GM06990 (cell line): ENCODE results near the gene SOD1.
"Not testable (repeated sequence)": the region's sequence is repeated elsewhere in the genome, so short reads cannot be mapped to it uniquely, and the experiment has no call there.

ENCODE experiments used
- DNase-seq: peaks from one replicate; pipeline ENCODE4 v3.0.0-alpha.2; 2011; ENCODE audit not compliant: insufficient read length; ENCODE audit errors: extremely low read depth
- H3K27me3 ChIP-seq: replicated peaks from 2 replicates; pipeline ENCODE4 v1.6.0; 2011; ENCODE audit warnings: low read length; ENCODE audit not compliant: control insufficient read depth, insufficient read depth
- H3K36me3 ChIP-seq: 2 replicates; pipeline ENCODE4 v1.5.1; 2011; ENCODE audit warnings: low read length; ENCODE audit not compliant: control insufficient read depth, insufficient read depth
- H3K4me3 ChIP-seq: replicated peaks from 2 replicates; pipeline ENCODE4 v1.5.1; 2011; ENCODE audit warnings: low read depth, mild to moderate bottlenecking, control low read depth, low read length
- CTCF ChIP-seq: IDR thresholded peaks from 2 replicates; pipeline ENCODE4 v1.5.1; 2011; ENCODE audit warnings: low read length, control low read depth, mild to moderate bottlenecking, inconsistent platforms; ENCODE audit not compliant: insufficient read depth, poor library complexity, severe bottlenecking

SOD1 gene

GRCh38 chr21:31647650-31648049 is 11.8 kb upstream of the SOD1 start:
- Histone ChIP-seq H3K27me3 (no peaks in the 10 kb centered on the region), H3K36me3 (no peaks in the 10 kb centered on the region), H3K4me3 (no peak overlapping the region; the same call in 1 of the 2 replicates)
- no peak for TF ChIP-seq CTCF
- no peak for DNase-seq

- H3K4me3 ChIP-seq = no peak overlapping the region
- H3K27me3 ChIP-seq = no peaks in the 10 kb centered on the region
- DNase-seq = no peak
- no peaks in the 10 kb centered on the region for H3K36me3 ChIP-seq
- TF ChIP-seq CTCF = no peak
These were observed 8.6 kb upstream of the SOD1 start for GRCh38 chr21:31650930-31651329.

GRCh38 chr21:31651491-31651890 is 8.0 kb upstream of the SOD1 start:
- not testable (repeated sequence) for H3K4me3 ChIP-seq, DNase-seq

GRCh38 chr21:31654340-31654739 is 5.2 kb upstream of the SOD1 start:
- TF ChIP-seq CTCF = no peak
- H3K36me3 ChIP-seq = no peaks in the 10 kb centered on the region
- DNase-seq = no peak
- H3K27me3 ChIP-seq = no peaks in the 10 kb centered on the region
- no peak overlapping the region for H3K4me3 ChIP-seq

More at GRCh38 chr21:31651491-31651890, 8.0 kb upstream of the SOD1 start:
- H3K27me3 ChIP-seq, H3K36me3 ChIP-seq: not testable (repeated sequence)

DNA sequence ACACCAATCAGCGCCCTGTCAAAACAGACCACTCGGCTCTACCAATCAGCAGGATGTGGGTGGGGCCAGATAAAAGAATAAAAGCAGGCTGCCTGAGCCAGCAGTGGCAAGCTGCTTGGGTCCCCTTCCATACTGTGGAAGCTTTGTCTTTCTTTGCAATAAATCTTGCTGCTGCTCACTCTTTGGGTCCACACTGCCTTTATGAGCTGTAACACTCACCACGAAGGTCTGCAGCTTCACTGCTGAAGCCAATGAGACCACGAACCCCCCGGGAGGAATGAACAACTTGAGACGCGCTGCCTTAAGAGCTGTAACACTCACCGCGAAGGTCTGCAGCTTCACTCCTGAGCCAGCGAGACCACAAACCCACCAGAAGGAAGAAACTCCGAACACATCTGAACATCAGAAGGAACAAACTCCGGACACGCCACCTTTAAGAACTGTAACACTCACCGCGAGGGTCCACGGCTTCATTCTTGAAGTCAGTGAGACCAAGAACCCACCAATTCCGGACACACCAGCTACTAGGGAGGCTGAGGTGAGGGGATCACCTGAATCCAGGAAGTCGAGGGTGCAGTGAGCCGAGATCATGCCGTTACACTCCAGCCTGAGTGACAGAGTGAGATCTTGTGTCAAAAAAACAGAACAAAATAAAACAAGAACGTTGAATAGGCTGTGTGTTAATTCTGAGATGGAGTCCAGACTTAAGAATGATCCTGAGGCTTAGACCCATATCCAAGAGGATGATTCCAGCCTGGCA is 4.5 kb upstream of the SOD1 start:
- H3K36me3 ChIP-seq, DNase-seq, H3K27me3 ChIP-seq, H3K4me3 ChIP-seq: not testable (repeated sequence)

DNA sequence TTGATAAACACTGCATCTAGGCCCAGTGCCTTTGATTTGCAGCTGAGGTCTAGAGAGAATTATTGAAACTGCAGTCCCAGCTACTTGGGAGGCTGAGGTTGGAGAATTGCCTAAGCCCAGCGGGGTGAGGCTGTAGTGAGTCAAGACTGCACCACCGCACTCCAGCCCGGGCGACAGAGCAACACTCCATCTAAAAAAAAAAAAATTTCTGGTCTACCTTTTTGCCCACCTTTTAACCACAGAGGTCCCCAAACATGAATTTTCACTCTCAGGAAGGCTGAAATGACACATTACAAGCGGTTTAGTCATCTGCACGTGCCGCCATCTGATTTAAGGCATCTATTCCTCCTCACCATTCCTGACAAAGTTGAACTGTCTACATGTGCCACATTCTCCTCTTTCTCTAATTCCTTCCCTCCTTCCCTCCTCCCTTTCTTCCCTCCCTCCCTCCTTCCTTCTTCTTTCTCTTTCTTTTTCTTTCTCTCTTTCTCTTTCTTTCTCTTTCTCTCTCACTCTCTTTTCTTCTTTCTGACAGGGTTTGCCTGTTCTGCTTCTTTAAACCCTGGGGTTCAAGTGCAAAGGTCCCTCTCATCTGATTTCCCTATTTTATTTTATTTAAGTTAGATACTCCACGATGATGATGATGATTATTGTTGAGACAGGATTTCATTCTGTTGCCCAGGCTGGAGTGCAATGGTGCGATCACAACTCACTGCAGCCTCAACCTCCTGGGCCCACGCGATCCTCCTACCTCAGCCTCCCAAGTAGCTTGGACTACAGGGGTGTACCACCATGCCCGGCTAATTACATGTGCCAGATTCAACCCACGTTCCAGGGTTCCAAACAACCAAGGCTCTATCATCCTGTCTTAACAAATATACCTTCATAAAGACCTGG is 3.0 kb upstream of the SOD1 start:
- no peak for TF ChIP-seq CTCF
- no peak overlapping the region for H3K4me3 ChIP-seq
- no peak for DNase-seq
- H3K36me3 ChIP-seq = no peaks in the 10 kb centered on the region
- H3K27me3 ChIP-seq = no peaks in the 10 kb centered on the region
